B cell (primary cell): ENCODE measurements around the gene FERMT3. TPM values are rescaled to one million over a fixed set of nuclear protein-coding genes. Genes with fewer than 3 reads are reported as not detected.

Experiments
- ATAC-seq: fragments of 200-7000 bp; cut with Tn5 transposase; one replicate; pipeline ENCODE4 v1.10.0; 2021; ENCODE audit warnings: low read depth, mild to moderate bottlenecking, moderate number of reproducible peaks, moderate library complexity
- CTCF ChIA-PET: fragments of 350-600 bp; sonication (Branson Sonifier 250); formaldehyde crosslinking; loops from one replicate; lab custom pipeline; 2021; ENCODE audit warnings: antibody characterized with exemption, inconsistent platforms; lab: Charles Lee
- POLR2A ChIA-PET: fragments of 350-600 bp; sonication (Branson Sonifier 250); formaldehyde crosslinking; loops from one replicate; lab custom pipeline; 2021; ENCODE audit warnings: antibody characterized with exemption; lab: Charles Lee
- DNase-seq: peaks from one replicate; pipeline ENCODE4 v3.0.0; 2013
- H2AFZ ChIP-seq: 2 replicates; pipeline ENCODE4 v1.6.1; 2012; ENCODE audit warnings: mild to moderate bottlenecking, low read depth, low read length; ENCODE audit not compliant: insufficient read depth, poor library complexity, severe bottlenecking
- H3K27ac ChIP-seq, 2 donors: 1 replicate in 1 of 2; 2 replicates in 1 of 2; pipeline ENCODE4 v1.5.1; 2012 to 2013; ENCODE audit warnings: low read length in 2 of 2, mild to moderate bottlenecking in 2 of 2, moderate library complexity in 1 of 2
- H3K27me3 ChIP-seq, 4 experiments: fragments of 200-600 bp in 1 of 4; sonication (generic) in 1 of 4; replicated peaks in 1 of 4; 1 replicate in 2 of 4; 2 replicates in 2 of 4; pipeline versions ENCODE4 v1.6.1 to v1.7.0; 2013 to 2016; ENCODE audit warnings: low read length in 3 of 4, mild to moderate bottlenecking in 2 of 4, mixed read lengths in 1 of 4, moderate library complexity in 1 of 4; ENCODE audit not compliant: insufficient read depth in 4 of 4, control insufficient read depth in 3 of 4; ENCODE audit errors: control extremely low read depth in 1 of 4
- H3K36me3 ChIP-seq, 2 experiments: replicated peaks in 1 of 2; 1 replicate in 1 of 2; 2 replicates in 1 of 2; pipeline versions ENCODE4 v1.6.1 to v1.7.1; 2013; ENCODE audit warnings: low read length in 1 of 2; ENCODE audit not compliant: insufficient read depth in 2 of 2, control insufficient read depth in 1 of 2; ENCODE audit errors: control extremely low read depth in 1 of 2, extremely low read depth in 1 of 2
- H3K4me1 ChIP-seq, 2 donors: fragments of 200-600 bp in 1 of 2; sonication (generic) in 1 of 2; 1 replicate in 1 of 2; 2 replicates in 1 of 2; pipeline versions ENCODE4 v1.5.1 to v1.6.1; 2013 to 2017; ENCODE audit warnings: low read length in 2 of 2; ENCODE audit not compliant: control insufficient read depth in 2 of 2, insufficient read depth in 2 of 2
- H3K4me2 ChIP-seq: replicated peaks from 2 replicates; pipeline ENCODE3; 2012; ENCODE audit warnings: mild to moderate bottlenecking, low read depth, low read length; ENCODE audit not compliant: poor library complexity, severe bottlenecking
- H3K4me3 ChIP-seq, 5 experiments: fragments of 200-600 bp in 1 of 5; sonication (generic) in 1 of 5; 1 replicate in 3 of 5; 2 replicates in 2 of 5; pipeline versions ENCODE4 v1.5.1 to v1.7.0; 2011 to 2016; ENCODE audit warnings: low read length in 4 of 5, mild to moderate bottlenecking in 4 of 5, low read depth in 2 of 5, control low read depth in 1 of 5, moderate library complexity in 1 of 5; ENCODE audit not compliant: insufficient read depth in 1 of 5; ENCODE audit errors: control extremely low read depth in 1 of 5, extremely low read depth in 1 of 5
- H3K79me2 ChIP-seq: fragments of 200-600 bp; sonication (generic); one replicate; pipeline ENCODE4 v1.6.0; 2016; ENCODE audit warnings: low read length; ENCODE audit not compliant: control insufficient read depth, insufficient read depth
- H3K9ac ChIP-seq: fragments of 200-600 bp; sonication (generic); 2 replicates; pipeline ENCODE4 v1.6.1; 2017; ENCODE audit warnings: mild to moderate bottlenecking, low read length, moderate library complexity
- H3K9me3 ChIP-seq, 3 donors: one replicate each; pipeline versions ENCODE4 v1.6.1 to v1.7.1; 2013; ENCODE audit warnings: low read length in 2 of 3; ENCODE audit not compliant: control insufficient read depth in 2 of 3, insufficient read depth in 1 of 3; ENCODE audit errors: control extremely low read depth in 1 of 3
- H4K20me1 ChIP-seq: 2 replicates; pipeline ENCODE4 v1.6.0; 2012; ENCODE audit warnings: mild to moderate bottlenecking, low read length; ENCODE audit not compliant: insufficient read depth, control insufficient read depth, poor library complexity, severe bottlenecking
- H3K27ac Mint-ChIP-seq: one replicate; pipeline ENCODE4 v1.8.0; 2021; ENCODE audit warnings: mixed read lengths
- H3K27me3 Mint-ChIP-seq: one replicate; pipeline ENCODE4 v1.8.0; 2021; ENCODE audit warnings: mixed read lengths
- H3K4me1 Mint-ChIP-seq: one replicate; pipeline ENCODE4 v1.8.0; 2021; ENCODE audit warnings: mixed read lengths
- H3K4me3 Mint-ChIP-seq: one replicate; pipeline ENCODE4 v1.8.0; 2021; ENCODE audit warnings: mixed read lengths
- H3K9me3 Mint-ChIP-seq: one replicate; pipeline ENCODE4 v1.8.0; 2022; ENCODE audit warnings: mixed read lengths; ENCODE audit not compliant: insufficient read depth
- EZH2 ChIP-seq: IDR thresholded peaks from 2 replicates; pipeline ENCODE4 v1.6.1; 2012; ENCODE audit warnings: borderline replicate concordance, low read depth, mild to moderate bottlenecking, moderate library complexity, low read length; ENCODE audit not compliant: insufficient read depth, poor library complexity, severe bottlenecking
- WGBS: methylation state at CpG from one replicate; pipeline ENCODE4 v1.1.5; 2013; ENCODE audit warnings: missing lambda C conversion rate; ENCODE audit not compliant: insufficient coverage; 5-methylcytosine and 5-hydroxymethylcytosine counted together
- intact Hi-C: fragments of 100-400 bp; cut with micrococcal nuclease; formaldehyde crosslinking; loops from one replicate; pipeline ENCODE4 v1.10.0; 2022
- polyA plus RNA-seq: library from polyadenylated mRNA; depleted of rRNA; stranded (reverse); fragments of >200 nt; gene quantifications from 2 replicates; pipeline ENCODE4 v1.2.3, GENCODE V29; 2012
- total RNA-seq, 2 donors: library from RNA; stranded (reverse); fragments of 120-200 nt in 1 of 2; gene quantifications; 1 replicate in 1 of 2; 2 replicates in 1 of 2; pipeline versions ENCODE4 v1.2.3 to v1.2.4, GENCODE V29; 2013 to 2022
- TF ChIP-seq, protein P1 (sequence below): fragments of 200-600 bp; IDR thresholded peaks from one replicate; pipeline ENCODE4 v1.8.0; 2022; ENCODE audit warnings: antibody characterized with exemption, mild to moderate bottlenecking

FERMT3 gene
- total and polyA plus RNA-seq, 2 donors (not counting 1 experiment from before 2014, with no cell fraction given) = 96.2 to 170 TPM

DNA sequence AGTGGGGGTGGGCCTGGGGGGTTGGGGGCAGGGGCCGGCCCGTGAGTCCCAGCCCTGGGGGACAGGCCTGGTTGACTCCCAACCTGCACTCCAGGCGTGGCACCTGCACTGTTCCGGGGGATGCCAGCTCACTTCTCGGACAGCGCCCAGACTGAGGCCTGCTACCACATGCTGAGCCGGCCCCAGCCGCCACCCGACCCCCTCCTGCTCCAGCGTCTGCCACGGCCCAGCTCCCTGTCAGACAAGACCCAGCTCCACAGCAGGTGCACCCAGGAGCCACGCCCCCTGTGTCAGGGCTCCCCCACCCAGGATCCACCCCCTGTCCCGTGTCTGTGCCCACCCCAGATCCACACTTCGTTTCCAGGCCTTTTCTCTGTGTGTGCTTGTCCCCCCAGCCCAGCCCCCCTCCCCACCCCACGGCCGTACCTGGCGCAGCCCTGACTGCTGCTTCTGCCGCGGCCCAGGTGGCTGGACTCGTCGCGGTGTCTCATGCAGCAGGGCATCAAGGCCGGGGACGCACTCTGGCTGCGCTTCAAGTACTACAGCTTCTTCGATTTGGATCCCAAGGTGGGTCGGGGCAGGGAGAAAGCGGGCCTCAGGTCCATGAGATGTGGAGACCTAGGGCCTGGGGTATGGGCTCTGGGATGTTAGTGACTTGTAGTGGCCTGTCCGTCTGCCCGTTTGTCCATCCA, 4.8 kb downstream of the FERMT3 start:
- Histone ChIP-seq H3K9ac (no peak overlapping the region), H3K4me1 (peaks cover 14 to 50% of the 10 kb centered on the region in 2 donors), H3K79me2 (peaks cover 34% of the 10 kb centered on the region), H2AFZ (no peak overlapping the region), H3K27ac (no peak overlapping the region), H3K9me3 (no peaks in the 10 kb centered on the region), H3K4me3 (no peak overlapping the region), H3K36me3 (peaks cover 0 to 34% of the 10 kb centered on the region in 2 experiments), H4K20me1 (peaks cover 37% of the 10 kb centered on the region), H3K4me2 (no peak overlapping the region), H3K27me3 (no peaks in the 10 kb centered on the region)
- Mint-ChIP-seq H3K9me3 (no peaks in the 10 kb centered on the region), H3K27me3 (no peaks in the 10 kb centered on the region), H3K4me3 (no peak overlapping the region), H3K27ac (peak overlapping the region; percentile 50), H3K4me1 (peaks cover 53% of the 10 kb centered on the region)
- TF ChIP-seq EZH2 = no peak
- ATAC-seq (no peak), DNase-seq (no peak)
- CTCF ChIA-PET = interaction anchor here (0.7 kb wide), 1 partner anchor 90 kb away, joined by 3 read pairs; no protein-coding TSS in a partner anchor
- WGBS = 95% methylated on average over 20 of the region's 30 CpGs
- intact Hi-C loops = no loop called here
- POLR2A ChIA-PET = interaction anchor here (1.7 kb wide), 1 partner anchor 14 kb away, joined by 4 read pairs; no protein-coding TSS in a partner anchor

DNA sequence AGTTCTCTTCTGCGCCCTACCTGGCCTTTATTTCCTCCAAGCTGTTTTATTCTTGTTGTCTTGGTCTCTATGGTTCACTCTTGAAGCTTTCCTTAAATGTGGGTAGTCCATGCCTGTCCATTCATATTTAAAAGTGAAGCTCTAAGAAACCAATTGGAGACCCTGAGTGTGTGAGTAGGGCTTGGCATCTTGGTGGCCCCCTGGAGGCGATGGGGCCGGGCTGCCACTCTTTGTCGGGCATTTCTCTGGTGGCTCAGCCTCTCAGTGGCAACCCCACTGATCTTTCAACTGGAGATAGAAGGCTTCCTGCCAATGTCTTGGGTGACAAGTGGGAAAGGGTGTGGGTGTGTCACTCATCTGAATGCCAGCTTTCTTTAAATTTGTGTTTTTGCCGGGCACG, 10.4 kb downstream of the FERMT3 start:
- H3K27me3 ChIP-seq = no peaks in the 10 kb centered on the region
- H3K4me3 ChIP-seq = no peak overlapping the region
- H3K4me1 ChIP-seq = peaks cover 3 to 23% of the 10 kb centered on the region in 2 donors
- no peak overlapping the region for H3K4me3 Mint-ChIP-seq
- 78% methylated on average over 5 of the region's 6 CpGs for WGBS
- H3K27ac Mint-ChIP-seq = no peak overlapping the region
- no peak overlapping the region for H3K4me2 ChIP-seq
- peak; percentile 28 for ATAC-seq
- peaks cover 20% of the 10 kb centered on the region for H3K79me2 ChIP-seq
- ChIA-PET POLR2A (interaction anchor here (1.0 to 1.2 kb wide), 2 partner anchors 8 to 21 kb away, joined by 6 to 8 read pairs; no protein-coding TSS in a partner anchor), CTCF (interaction anchor here (0.8 to 6.9 kb wide), 5 partner anchors 9 to 86 kb away, joined by 3 to 62 read pairs (median 4); partner anchors contain the start of genes FERMT3, NUDT22, PLCB3 and TRPT1)
- H4K20me1 ChIP-seq = peaks cover 32% of the 10 kb centered on the region
- H3K9me3 ChIP-seq = no peaks in the 10 kb centered on the region
- H3K9me3 Mint-ChIP-seq = no peaks in the 10 kb centered on the region
- H3K9ac ChIP-seq = no peak overlapping the region
- no peak overlapping the region for H3K27ac ChIP-seq
- TF ChIP-seq EZH2 = no peak
- TF ChIP-seq, protein P1, sequence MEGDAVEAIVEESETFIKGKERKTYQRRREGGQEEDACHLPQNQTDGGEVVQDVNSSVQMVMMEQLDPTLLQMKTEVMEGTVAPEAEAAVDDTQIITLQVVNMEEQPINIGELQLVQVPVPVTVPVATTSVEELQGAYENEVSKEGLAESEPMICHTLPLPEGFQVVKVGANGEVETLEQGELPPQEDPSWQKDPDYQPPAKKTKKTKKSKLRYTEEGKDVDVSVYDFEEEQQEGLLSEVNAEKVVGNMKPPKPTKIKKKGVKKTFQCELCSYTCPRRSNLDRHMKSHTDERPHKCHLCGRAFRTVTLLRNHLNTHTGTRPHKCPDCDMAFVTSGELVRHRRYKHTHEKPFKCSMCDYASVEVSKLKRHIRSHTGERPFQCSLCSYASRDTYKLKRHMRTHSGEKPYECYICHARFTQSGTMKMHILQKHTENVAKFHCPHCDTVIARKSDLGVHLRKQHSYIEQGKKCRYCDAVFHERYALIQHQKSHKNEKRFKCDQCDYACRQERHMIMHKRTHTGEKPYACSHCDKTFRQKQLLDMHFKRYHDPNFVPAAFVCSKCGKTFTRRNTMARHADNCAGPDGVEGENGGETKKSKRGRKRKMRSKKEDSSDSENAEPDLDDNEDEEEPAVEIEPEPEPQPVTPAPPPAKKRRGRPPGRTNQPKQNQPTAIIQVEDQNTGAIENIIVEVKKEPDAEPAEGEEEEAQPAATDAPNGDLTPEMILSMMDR = no peak
- DNase-seq = no peak
- peaks cover 22% of the 10 kb centered on the region for H3K4me1 Mint-ChIP-seq
- no peaks in the 10 kb centered on the region for H3K27me3 Mint-ChIP-seq
- no peak overlapping the region for H2AFZ ChIP-seq
- intact Hi-C loops = no loop called here
- peaks cover 0 to 51% of the 10 kb centered on the region in 2 experiments for H3K36me3 ChIP-seq
